ENCODE measurements around the gene SORCS3. TPM values are rescaled to one million over a fixed set of nuclear protein-coding genes. Genes with fewer than 3 reads are reported as not detected.

SORCS3 gene
- total RNA-seq, 4 donors from 2014 or later: 0.12 to 0.32 (median 0.15) TPM; not detected in 1

DNA sequence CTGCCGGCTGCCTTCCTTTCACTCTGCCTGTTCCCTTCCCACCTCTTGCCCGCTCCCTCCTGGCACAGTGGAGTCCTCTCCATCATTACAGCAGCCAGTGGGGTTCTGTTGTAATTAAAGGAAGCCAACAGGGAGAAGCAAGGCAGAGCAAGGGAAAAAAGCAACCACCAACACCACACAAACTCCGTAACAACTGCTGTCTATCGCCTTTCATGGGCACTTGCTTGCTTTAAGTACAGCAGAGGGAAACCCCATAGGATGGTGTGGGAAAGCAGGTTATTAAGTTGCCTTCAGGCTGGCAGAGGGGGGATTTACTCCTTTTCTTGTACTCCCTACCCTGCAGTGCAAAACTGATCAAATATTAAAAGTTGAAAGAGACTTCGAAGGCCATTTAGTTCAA is 22.0 kb downstream of the SORCS3 start:
- TF ChIP-seq POLR2A (IDR thresholded peaks at IDR 0.05): no peak
- TF ChIP-seq, protein P1, sequence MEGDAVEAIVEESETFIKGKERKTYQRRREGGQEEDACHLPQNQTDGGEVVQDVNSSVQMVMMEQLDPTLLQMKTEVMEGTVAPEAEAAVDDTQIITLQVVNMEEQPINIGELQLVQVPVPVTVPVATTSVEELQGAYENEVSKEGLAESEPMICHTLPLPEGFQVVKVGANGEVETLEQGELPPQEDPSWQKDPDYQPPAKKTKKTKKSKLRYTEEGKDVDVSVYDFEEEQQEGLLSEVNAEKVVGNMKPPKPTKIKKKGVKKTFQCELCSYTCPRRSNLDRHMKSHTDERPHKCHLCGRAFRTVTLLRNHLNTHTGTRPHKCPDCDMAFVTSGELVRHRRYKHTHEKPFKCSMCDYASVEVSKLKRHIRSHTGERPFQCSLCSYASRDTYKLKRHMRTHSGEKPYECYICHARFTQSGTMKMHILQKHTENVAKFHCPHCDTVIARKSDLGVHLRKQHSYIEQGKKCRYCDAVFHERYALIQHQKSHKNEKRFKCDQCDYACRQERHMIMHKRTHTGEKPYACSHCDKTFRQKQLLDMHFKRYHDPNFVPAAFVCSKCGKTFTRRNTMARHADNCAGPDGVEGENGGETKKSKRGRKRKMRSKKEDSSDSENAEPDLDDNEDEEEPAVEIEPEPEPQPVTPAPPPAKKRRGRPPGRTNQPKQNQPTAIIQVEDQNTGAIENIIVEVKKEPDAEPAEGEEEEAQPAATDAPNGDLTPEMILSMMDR (IDR thresholded peaks at IDR 0.05): no peak
- no peak overlapping the region for H3K4me3 ChIP-seq (ENCODE audit: low read depth, poor library complexity, severe bottlenecking)
- WGBS, 2 donors: 77 to 83% methylated on average over 5 of the region's 5 CpGs
- intact Hi-C loops (cut with DNase I; ENCODE audit: low total_unique reads): no loop called here
- no peak for DNase-seq (ENCODE audit: low spot score in 2 of 2)

DNA sequence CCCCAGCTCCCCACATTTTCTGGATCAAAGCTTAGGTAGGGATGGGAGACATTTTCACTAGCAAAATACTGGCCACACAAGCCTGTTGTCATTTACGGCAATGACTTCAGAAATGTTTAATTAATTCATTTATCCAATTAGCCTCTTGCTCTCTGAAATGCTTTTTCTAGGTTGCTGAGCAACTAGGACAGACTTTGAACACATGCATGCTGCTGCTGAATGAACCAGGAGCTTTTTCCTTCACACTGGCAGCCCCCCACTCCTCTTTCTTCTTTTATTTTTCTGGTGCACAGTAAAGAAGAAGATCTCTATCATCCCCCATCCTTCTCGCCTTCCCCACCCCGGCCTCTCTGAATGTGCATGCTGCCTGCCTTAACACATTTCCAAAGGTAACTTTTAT is 22.5 kb downstream of the SORCS3 start:
- TF ChIP-seq, protein P1 (IDR thresholded peaks at IDR 0.05): no peak
- no peak for TF ChIP-seq POLR2A (IDR thresholded peaks at IDR 0.05)
- no peak for DNase-seq (ENCODE audit: low spot score in 2 of 2)
- 82 to 85% methylated on average over 3 of the region's 3 CpGs for WGBS, 2 donors
- no peak overlapping the region for H3K4me3 ChIP-seq (ENCODE audit: low read depth, poor library complexity, severe bottlenecking)
- intact Hi-C loops (cut with DNase I; ENCODE audit: low total_unique reads): no loop called here

DNA sequence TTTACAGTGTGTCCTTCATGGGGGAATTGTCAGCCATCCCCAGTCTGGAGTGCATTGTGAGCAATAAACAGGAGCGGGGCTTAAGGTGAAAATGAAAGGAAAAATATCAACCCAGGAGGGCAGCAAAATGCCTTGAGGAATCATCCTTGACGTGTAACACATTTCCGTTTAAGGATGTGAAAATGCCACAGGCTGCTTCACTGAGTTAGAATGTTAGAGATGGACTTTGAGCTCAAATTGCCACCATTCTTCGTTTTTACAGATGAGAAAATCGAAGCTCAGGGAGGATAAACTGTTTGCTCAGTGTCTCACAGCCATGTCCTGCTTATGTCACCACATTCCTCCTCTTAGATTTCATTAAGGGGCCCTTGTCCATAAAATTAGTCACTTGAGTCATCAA is 23.1 kb downstream of the SORCS3 start:
- DNase-seq (ENCODE audit: low spot score in 2 of 2): no peak
- intact Hi-C loops (cut with DNase I; ENCODE audit: low total_unique reads): no loop called here
- WGBS, 2 donors: 69 to 80% methylated on average over 5 of the region's 5 CpGs
- no peak overlapping the region for H3K4me3 ChIP-seq (ENCODE audit: low read depth, poor library complexity, severe bottlenecking)
- no peak for TF ChIP-seq POLR2A (IDR thresholded peaks at IDR 0.05)
- TF ChIP-seq, protein P1 (IDR thresholded peaks at IDR 0.05): no peak

DNA sequence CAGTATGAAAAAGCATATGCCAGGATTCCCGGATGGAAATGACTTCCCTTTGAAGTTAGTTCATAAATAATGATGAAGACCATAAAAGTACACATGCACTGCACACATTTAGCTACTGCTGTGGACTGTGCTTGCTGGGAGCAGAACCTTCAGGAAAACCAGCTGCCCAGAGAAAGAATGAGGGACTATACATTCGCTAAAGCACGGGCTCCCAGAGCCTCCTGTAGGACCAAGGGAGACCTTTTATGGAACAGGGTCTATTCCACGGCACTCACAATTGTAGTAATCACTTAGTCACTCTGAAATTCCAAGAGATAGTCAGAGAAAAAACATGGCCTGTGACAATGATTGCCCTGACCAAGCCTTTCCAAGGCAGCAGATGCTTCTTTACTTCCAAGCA is 24.1 kb downstream of the SORCS3 start:
- WGBS, 2 donors: 63 to 64% methylated on average over 4 of the region's 4 CpGs
- no peak overlapping the region for H3K4me3 ChIP-seq (ENCODE audit: low read depth, poor library complexity, severe bottlenecking)
- intact Hi-C loops (cut with DNase I; ENCODE audit: low total_unique reads): no loop called here
- DNase-seq (ENCODE audit: low spot score in 2 of 2): no peak
- TF ChIP-seq, protein P1 (IDR thresholded peaks at IDR 0.05): no peak
- no peak for TF ChIP-seq POLR2A (IDR thresholded peaks at IDR 0.05)

DNA sequence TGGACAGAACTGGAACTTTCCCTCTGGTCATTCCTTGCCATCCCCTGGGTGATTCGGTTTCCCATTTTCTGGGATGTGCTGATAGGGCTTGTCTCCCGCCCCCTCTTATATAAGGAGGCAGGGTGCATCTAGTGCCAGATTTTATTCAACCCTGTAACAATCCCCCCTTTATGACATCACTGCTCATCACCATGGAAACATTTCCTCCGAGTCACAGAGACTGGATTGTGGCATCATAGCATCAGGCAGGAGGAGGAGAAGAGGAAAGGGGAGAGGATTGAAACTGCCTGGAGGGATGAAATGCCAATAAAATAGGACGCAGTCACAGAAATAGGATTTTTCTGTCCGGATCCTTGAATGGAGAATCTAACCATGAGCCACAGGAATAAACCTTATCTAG is 25.0 kb downstream of the SORCS3 start:
- no peak for DNase-seq (ENCODE audit: low spot score in 2 of 2)
- H3K4me3 ChIP-seq (ENCODE audit: low read depth, poor library complexity, severe bottlenecking): no peak overlapping the region
- intact Hi-C loops (cut with DNase I; ENCODE audit: low total_unique reads): no loop called here
- 73 to 75% methylated on average over 5 of the region's 5 CpGs for WGBS, 2 donors
- TF ChIP-seq, protein P1 (IDR thresholded peaks at IDR 0.05): no peak
- TF ChIP-seq POLR2A (IDR thresholded peaks at IDR 0.05): no peak

DNA sequence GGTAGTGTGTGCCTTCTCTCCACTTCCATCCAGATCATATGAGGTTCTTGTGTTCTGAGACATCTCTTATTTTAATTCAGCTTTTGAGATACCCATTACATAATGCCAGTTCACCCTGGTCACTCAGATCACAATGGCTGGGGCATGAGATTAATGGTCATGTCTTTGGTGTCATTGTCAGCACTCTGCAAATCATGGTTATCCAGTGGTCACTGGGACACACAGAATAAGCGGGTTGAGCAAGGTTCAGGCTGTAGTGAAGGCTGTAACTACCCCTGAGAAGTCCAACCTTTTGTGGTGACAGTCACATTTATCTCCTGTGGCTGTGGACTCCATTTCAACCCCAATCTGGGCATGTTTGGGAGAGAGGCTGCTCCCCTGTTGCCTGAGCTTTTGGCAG is 35.8 kb downstream of the SORCS3 start:
- TF ChIP-seq POLR2A (IDR thresholded peaks at IDR 0.05): no peak
- TF ChIP-seq, protein P1 (IDR thresholded peaks at IDR 0.05): no peak
- intact Hi-C loops (cut with DNase I; ENCODE audit: low total_unique reads): no loop called here
- DNase-seq (ENCODE audit: low spot score in 2 of 2): no peak
- H3K4me3 ChIP-seq (ENCODE audit: low read depth, poor library complexity, severe bottlenecking): no peak overlapping the region
- WGBS, 2 donors: 58 to 60% methylated on average over 1 of the region's 1 CpG

Data from lower leg skin (tissue), 4 donors.